Glutamatergic neuron (in vitro differentiated cells): ENCODE measurements around the gene SECTM1. TPM values are rescaled to one million over a fixed set of nuclear protein-coding genes. Genes with fewer than 3 reads are reported as not detected.

Source experiments
- DNase-seq: peaks from one replicate; pipeline ENCODE4 v3.0.0; 2022
- H3K27ac Mint-ChIP-seq: one replicate; pipeline ENCODE4 v1.8.0; 2020; ENCODE audit warnings: mild to moderate bottlenecking, mixed read lengths, inconsistent platforms; ENCODE audit not compliant: unreplicated experiment
- H3K27me3 Mint-ChIP-seq: one replicate; pipeline ENCODE4 v1.8.0; 2020; ENCODE audit warnings: mild to moderate bottlenecking, moderate library complexity, mixed read lengths, inconsistent platforms; ENCODE audit not compliant: unreplicated experiment
- H3K36me3 Mint-ChIP-seq: one replicate; pipeline ENCODE4 v1.8.0; 2020; ENCODE audit warnings: mild to moderate bottlenecking, mixed read lengths, inconsistent platforms; ENCODE audit not compliant: unreplicated experiment
- H3K4me1 Mint-ChIP-seq: one replicate; pipeline ENCODE4 v1.8.0; 2020; ENCODE audit warnings: mild to moderate bottlenecking, low read depth, mixed read lengths, inconsistent platforms; ENCODE audit not compliant: unreplicated experiment
- H3K4me3 Mint-ChIP-seq: one replicate; pipeline ENCODE4 v1.8.0; 2020; ENCODE audit warnings: mild to moderate bottlenecking, mixed read lengths, inconsistent platforms; ENCODE audit not compliant: unreplicated experiment
- H3K9me3 Mint-ChIP-seq: one replicate; pipeline ENCODE4 v1.8.0; 2020; ENCODE audit warnings: mild to moderate bottlenecking, moderate library complexity, mixed read lengths, inconsistent platforms; ENCODE audit not compliant: unreplicated experiment
- CTCF ChIP-seq: fragments of 200-600 bp; sonication (generic); IDR thresholded peaks from one replicate; pipeline ENCODE4 v1.5.0; 2021; ENCODE audit not compliant: partially characterized antibody, unreplicated experiment
- total RNA-seq: library from RNA; stranded (reverse); fragmentation: NEBNext Ultra II Directional; extraction: Animal tissue kit (Norgen Biotek cat#: 25700); gene quantifications from one replicate; pipeline ENCODE4 v1.2.1, GENCODE V29; 2021; ENCODE audit not compliant: unreplicated experiment

The SECTM1 gene
- total RNA-seq, 1 donor from 2014 or later = 0.29 TPM

DNA sequence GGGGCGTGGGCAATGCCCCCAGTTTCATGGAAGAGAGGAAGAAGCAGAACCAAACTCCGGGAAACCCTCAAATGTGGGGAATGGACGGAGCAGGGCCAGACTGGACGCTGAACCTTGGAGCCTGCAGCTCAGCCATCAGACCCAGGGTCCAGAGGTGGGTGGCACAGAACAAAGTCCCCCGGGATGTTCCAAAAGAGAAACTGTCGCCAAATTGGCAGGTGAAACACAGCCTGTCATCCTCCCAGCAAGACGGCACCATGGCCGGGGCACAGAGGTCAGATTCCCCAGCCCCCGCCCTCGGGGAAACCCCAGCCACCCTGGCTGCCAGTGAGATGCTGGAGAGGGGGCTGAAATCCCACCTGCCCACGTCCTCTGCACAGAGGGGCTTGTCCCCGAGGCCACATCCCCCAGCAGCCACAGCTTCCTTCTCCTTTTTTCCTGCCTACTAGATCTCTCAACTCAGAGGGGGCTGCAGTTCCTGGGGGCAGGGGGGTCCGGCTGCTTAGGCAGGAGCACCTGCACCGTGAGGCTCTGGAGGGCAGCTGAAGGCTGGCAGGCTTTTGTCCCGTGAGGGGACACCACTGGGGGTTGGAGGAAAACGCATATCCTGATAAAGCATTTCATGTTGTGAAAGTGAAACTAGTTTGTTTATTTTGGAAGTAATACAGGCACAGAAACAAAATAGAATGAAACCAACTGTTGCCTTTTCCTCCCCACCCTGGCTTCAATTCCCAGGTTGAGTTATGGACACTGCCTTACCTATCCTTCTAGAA, 1.2 kb upstream of the SECTM1 start:
- no peak for DNase-seq
- H3K9me3 Mint-ChIP-seq = peaks cover 8% of the 10 kb centered on the region
- H3K36me3 Mint-ChIP-seq = no peaks in the 10 kb centered on the region
- peaks cover 8% of the 10 kb centered on the region for H3K4me1 Mint-ChIP-seq
- no peak overlapping the region for H3K27ac Mint-ChIP-seq
- TF ChIP-seq CTCF = no peak
- H3K4me3 Mint-ChIP-seq = no peak overlapping the region
- peaks cover 15% of the 10 kb centered on the region for H3K27me3 Mint-ChIP-seq

- peaks cover 12% of the 10 kb centered on the region for H3K9me3 Mint-ChIP-seq
- H3K4me1 Mint-ChIP-seq = peaks cover 8% of the 10 kb centered on the region
- H3K27me3 Mint-ChIP-seq = peaks cover 15% of the 10 kb centered on the region
- DNase-seq = no peak
- no peak overlapping the region for H3K4me3 Mint-ChIP-seq
- TF ChIP-seq CTCF = no peak
- no peaks in the 10 kb centered on the region for H3K36me3 Mint-ChIP-seq
- no peak overlapping the region for H3K27ac Mint-ChIP-seq
Observed at GRCh38 chr17:82334204-82334621, 647 bp upstream of the SECTM1 start.

- Mint-ChIP-seq H3K4me3 (peak overlapping the region; percentile 42), H3K27ac (no peak overlapping the region), H3K27me3 (peaks cover 8% of the 10 kb centered on the region), H3K4me1 (peaks cover 8% of the 10 kb centered on the region), H3K36me3 (no peaks in the 10 kb centered on the region), H3K9me3 (peaks cover 17% of the 10 kb centered on the region)
- TF ChIP-seq CTCF = no peak
- DNase-seq = peak; percentile 40
Observed at GRCh38 chr17:82332669-82333278, 792 bp downstream of the SECTM1 start.

GRCh38 chr17:82331345-82331939, 2.1 kb downstream of the SECTM1 start:
- no peak overlapping the region for H3K27ac Mint-ChIP-seq
- TF ChIP-seq CTCF = no peak
- H3K4me3 Mint-ChIP-seq = no peak overlapping the region
- peaks cover 8% of the 10 kb centered on the region for H3K4me1 Mint-ChIP-seq
- H3K27me3 Mint-ChIP-seq = peaks cover 8% of the 10 kb centered on the region
- H3K36me3 Mint-ChIP-seq = no peaks in the 10 kb centered on the region
- peaks cover 17% of the 10 kb centered on the region for H3K9me3 Mint-ChIP-seq
- DNase-seq = no peak
